Upper lobe of left lung (tissue), 4 donors: ENCODE data around the gene EYS.

Source experiments
- EP300 ChIP-seq, 4 donors: sonication (generic); formaldehyde crosslinking; IDR thresholded peaks; one replicate each; pipeline ENCODE4 v1.5.1; 2017; ENCODE audit warnings: antibody characterized with exemption in 4 of 4, control low read depth in 2 of 4
- POLR2A ChIP-seq, 4 donors: fragments of 450-650 bp; IDR thresholded peaks; one replicate each; pipeline ENCODE4 v1.5.1; 2016 to 2017; ENCODE audit warnings: antibody characterized with exemption in 4 of 4, mild to moderate bottlenecking in 2 of 4
- POLR2AphosphoS5 ChIP-seq, 2 donors: sonication (generic); formaldehyde crosslinking; IDR thresholded peaks; one replicate each; pipeline ENCODE4 v1.5.1; 2017; ENCODE audit warnings: antibody characterized with exemption in 2 of 2
- TF ChIP-seq, protein P1 (sequence below), 6 experiments: fragments of 450-650 bp in 4 of 6; fragments of 200-600 bp in 2 of 6; sonication (generic) in 2 of 6; IDR thresholded peaks; one replicate each; pipeline ENCODE4 v1.5.1; 2016 to 2019; ENCODE audit warnings: antibody characterized with exemption in 6 of 6

DNA sequence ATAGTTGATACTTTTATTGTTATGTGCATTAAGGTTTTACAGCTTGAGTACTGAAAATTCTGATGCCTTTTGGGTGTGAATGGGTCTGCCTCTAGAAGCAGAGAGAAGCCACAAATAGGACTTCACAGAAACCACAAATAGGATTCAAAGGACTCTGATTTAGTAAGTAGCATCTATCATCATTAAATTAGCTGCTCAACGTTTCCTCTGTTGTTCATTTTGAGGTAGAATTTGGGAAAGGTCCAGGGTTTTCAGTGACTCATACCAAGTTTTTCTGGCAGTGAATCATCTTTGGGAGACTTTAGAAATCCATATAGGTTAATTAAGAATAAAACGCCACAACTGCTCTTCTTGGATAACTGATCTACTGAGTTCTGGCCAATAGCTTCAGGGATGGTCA, 1966.3 kb downstream of the EYS start:
- TF ChIP-seq, protein P1, sequence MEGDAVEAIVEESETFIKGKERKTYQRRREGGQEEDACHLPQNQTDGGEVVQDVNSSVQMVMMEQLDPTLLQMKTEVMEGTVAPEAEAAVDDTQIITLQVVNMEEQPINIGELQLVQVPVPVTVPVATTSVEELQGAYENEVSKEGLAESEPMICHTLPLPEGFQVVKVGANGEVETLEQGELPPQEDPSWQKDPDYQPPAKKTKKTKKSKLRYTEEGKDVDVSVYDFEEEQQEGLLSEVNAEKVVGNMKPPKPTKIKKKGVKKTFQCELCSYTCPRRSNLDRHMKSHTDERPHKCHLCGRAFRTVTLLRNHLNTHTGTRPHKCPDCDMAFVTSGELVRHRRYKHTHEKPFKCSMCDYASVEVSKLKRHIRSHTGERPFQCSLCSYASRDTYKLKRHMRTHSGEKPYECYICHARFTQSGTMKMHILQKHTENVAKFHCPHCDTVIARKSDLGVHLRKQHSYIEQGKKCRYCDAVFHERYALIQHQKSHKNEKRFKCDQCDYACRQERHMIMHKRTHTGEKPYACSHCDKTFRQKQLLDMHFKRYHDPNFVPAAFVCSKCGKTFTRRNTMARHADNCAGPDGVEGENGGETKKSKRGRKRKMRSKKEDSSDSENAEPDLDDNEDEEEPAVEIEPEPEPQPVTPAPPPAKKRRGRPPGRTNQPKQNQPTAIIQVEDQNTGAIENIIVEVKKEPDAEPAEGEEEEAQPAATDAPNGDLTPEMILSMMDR (IDR thresholded peaks at IDR 0.05) = no peak
- no peak for TF ChIP-seq POLR2AphosphoS5 (IDR thresholded peaks at IDR 0.05)
- TF ChIP-seq POLR2A (IDR thresholded peaks at IDR 0.05) = no peak
- no peak for TF ChIP-seq EP300 (IDR thresholded peaks at IDR 0.05)
